ENCODE data around the gene WWOX. TPM values are rescaled to one million over a fixed set of nuclear protein-coding genes. Genes with fewer than 3 reads are reported as not detected.

WWOX gene
- total and polyA plus RNA-seq, 2 of the 4 experiments (the other 2 are of a cell fraction): 2.7 to 5.4 TPM

- TF ChIP-seq, protein P1, sequence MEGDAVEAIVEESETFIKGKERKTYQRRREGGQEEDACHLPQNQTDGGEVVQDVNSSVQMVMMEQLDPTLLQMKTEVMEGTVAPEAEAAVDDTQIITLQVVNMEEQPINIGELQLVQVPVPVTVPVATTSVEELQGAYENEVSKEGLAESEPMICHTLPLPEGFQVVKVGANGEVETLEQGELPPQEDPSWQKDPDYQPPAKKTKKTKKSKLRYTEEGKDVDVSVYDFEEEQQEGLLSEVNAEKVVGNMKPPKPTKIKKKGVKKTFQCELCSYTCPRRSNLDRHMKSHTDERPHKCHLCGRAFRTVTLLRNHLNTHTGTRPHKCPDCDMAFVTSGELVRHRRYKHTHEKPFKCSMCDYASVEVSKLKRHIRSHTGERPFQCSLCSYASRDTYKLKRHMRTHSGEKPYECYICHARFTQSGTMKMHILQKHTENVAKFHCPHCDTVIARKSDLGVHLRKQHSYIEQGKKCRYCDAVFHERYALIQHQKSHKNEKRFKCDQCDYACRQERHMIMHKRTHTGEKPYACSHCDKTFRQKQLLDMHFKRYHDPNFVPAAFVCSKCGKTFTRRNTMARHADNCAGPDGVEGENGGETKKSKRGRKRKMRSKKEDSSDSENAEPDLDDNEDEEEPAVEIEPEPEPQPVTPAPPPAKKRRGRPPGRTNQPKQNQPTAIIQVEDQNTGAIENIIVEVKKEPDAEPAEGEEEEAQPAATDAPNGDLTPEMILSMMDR (conservative IDR thresholded peaks at IDR 0.05; ENCODE audit: low read depth, low read length): no peak
- TF ChIP-seq CHD1 (IDR thresholded peaks at IDR 0.05; ENCODE audit: low read depth, low read length) (no peak), RAD21 (IDR thresholded peaks at IDR 0.05; ENCODE audit: low read length) (no peak), RFX5 (IDR thresholded peaks at IDR 0.05; ENCODE audit: low read depth, low read length) (no peak), POLR2A (IDR thresholded peaks at IDR 0.05; ENCODE audit: low read depth, low read length) (no peak), RCOR1 (IDR thresholded peaks at IDR 0.05; ENCODE audit: insufficient replicate concordance, low read length) (no peak), USF2 (IDR thresholded peaks at IDR 0.05; ENCODE audit: low read depth, low read length) (no peak), MAZ (IDR thresholded peaks at IDR 0.05; ENCODE audit: borderline replicate concordance, low read depth, low read length) (no peak), CEBPB (IDR thresholded peaks at IDR 0.05; ENCODE audit: low read depth, low read length) (no peak), BHLHE40 (IDR thresholded peaks at IDR 0.05; ENCODE audit: low read depth, low read length) (no peak), MAFK (IDR thresholded peaks at IDR 0.05; ENCODE audit: low read depth, low read length) (no peak), MXI1 (IDR thresholded peaks at IDR 0.05; ENCODE audit: borderline replicate concordance, low read depth, low read length) (no peak), SMC3 (IDR thresholded peaks at IDR 0.05; ENCODE audit: low read depth, low read length) (no peak), NFE2L2 (IDR thresholded peaks at IDR 0.05; ENCODE audit: low read depth, low read length) (no peak), FOS (IDR thresholded peaks at IDR 0.05; ENCODE audit: low read depth, low read length) (no peak)
- TF ChIP-seq, protein P2, sequence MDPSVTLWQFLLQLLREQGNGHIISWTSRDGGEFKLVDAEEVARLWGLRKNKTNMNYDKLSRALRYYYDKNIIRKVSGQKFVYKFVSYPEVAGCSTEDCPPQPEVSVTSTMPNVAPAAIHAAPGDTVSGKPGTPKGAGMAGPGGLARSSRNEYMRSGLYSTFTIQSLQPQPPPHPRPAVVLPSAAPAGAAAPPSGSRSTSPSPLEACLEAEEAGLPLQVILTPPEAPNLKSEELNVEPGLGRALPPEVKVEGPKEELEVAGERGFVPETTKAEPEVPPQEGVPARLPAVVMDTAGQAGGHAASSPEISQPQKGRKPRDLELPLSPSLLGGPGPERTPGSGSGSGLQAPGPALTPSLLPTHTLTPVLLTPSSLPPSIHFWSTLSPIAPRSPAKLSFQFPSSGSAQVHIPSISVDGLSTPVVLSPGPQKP (IDR thresholded peaks at IDR 0.05; ENCODE audit: borderline replicate concordance, low read depth, low read length): no peak
- Histone ChIP-seq H4K5ac (ENCODE audit: low read depth, low read length) (no peak overlapping the region), H3K27me3 (ENCODE audit: control insufficient read depth, insufficient read depth, low read length) (no peaks in the 10 kb centered on the region), H3K23ac (ENCODE audit: low read depth, low read length) (no peak overlapping the region), H3K56ac (ENCODE audit: extremely low read depth, insufficient read depth, low read length) (no peak overlapping the region), H2BK120ac (ENCODE audit: low read depth, low read length) (no peak overlapping the region), H3K14ac (replicated peaks; ENCODE audit: low read depth, low read length) (no peak overlapping the region), H4K20me1 (ENCODE audit: insufficient read depth, low read length) (no peaks in the 10 kb centered on the region), H3K4ac (ENCODE audit: low read depth, low read length) (no peak overlapping the region), H2BK5ac (ENCODE audit: low read depth, low read length, poor library complexity, severe bottlenecking) (no peak overlapping the region), H3K79me1 (ENCODE audit: low read depth in 1 of 2, low read length in 2 of 2) (no peaks in the 10 kb centered on the region), H3K27ac (ENCODE audit: insufficient read depth, low read length) (no peak overlapping the region), H3K36me3 (ENCODE audit: control insufficient read depth, insufficient read depth, low read length) (no peaks in the 10 kb centered on the region), H4K91ac (ENCODE audit: insufficient read depth, low read depth, low read length) (no peak overlapping the region), H2AK9ac (replicated peaks; ENCODE audit: low read depth, low read length, poor library complexity) (no peak overlapping the region), H3K4me2 (ENCODE audit: low read depth, low read length) (no peak overlapping the region), H3K4me3 (ENCODE audit: insufficient read depth, low read depth, low read length) (no peak overlapping the region), H3K18ac (ENCODE audit: low read depth, low read length) (no peak overlapping the region), H2AK5ac (ENCODE audit: low read depth, low read length) (no peak overlapping the region), H2BK20ac (ENCODE audit: low read depth, low read length) (no peak overlapping the region), H3K4me1 (ENCODE audit: control insufficient read depth, insufficient read depth, low read length) (no peaks in the 10 kb centered on the region), H4K8ac (ENCODE audit: low read depth in 2 of 2, low read length in 2 of 2) (no peak overlapping the region), H2AFZ (replicated peaks; ENCODE audit: low read length, poor library complexity) (no peak overlapping the region), H3K9me1 (ENCODE audit: insufficient read depth, low read length) (no peaks in the 10 kb centered on the region), H3K9me3 (ENCODE audit: control insufficient read depth, insufficient read depth, low read length) (peaks cover 19% of the 10 kb centered on the region), H3K9ac (ENCODE audit: low read depth, low read length) (no peak overlapping the region), H2BK15ac (ENCODE audit: low read depth, low read length) (no peak overlapping the region)
- POLR2A ChIA-PET (ENCODE audit: unreplicated experiment): no interaction called here
- in situ Hi-C loops (cut with MboI; ENCODE audit: low sequenced_read_pairs): no loop called here
- dilution Hi-C loops (cut with HindIII; ENCODE audit: low sequenced_read_pairs, unreplicated experiment): no loop called here
- ATAC-seq (ENCODE audit: low read depth): no peak
- CTCF ChIA-PET: no interaction called here
- no CpG with 5 or more reads among the region's 2 CpGs for WGBS, 2 experiments (ENCODE audit: extremely low coverage in 2 of 2, insufficient read length in 1 of 2)
- BruUV-seq (replicated peaks): no TSS peak
- no peak for DNase-seq
- intact Hi-C loops (cut with micrococcal nuclease): no loop called here
These were observed 689.2 kb downstream of the WWOX start for GRCh38 chr16:78788696-78789095.
